Subcutaneous abdominal adipose tissue (tissue), 5 donors: ENCODE results near the gene NXN.
A peak's percentile ranks its signal among the peaks of the same experiment; 100 is the strongest.

Experiments used
- H3K27ac ChIP-seq: one replicate; pipeline ENCODE4 v1.7.0; 2013; ENCODE audit warnings: low read depth, mild to moderate bottlenecking, inconsistent platforms, low read length, moderate library complexity
- H3K27me3 ChIP-seq, 5 donors: one replicate each; pipeline ENCODE4 v1.7.0; 2013; ENCODE audit warnings: low read length in 5 of 5, inconsistent platforms in 1 of 5; ENCODE audit not compliant: control insufficient read depth in 5 of 5, insufficient read depth in 4 of 5
- H3K36me3 ChIP-seq, 5 donors: one replicate each; pipeline ENCODE4 v1.7.0; 2013; ENCODE audit warnings: low read length in 5 of 5; ENCODE audit not compliant: control insufficient read depth in 5 of 5, insufficient read depth in 5 of 5
- H3K4me1 ChIP-seq, 5 donors: one replicate each; pipeline ENCODE4 v1.7.0; 2013; ENCODE audit warnings: low read length in 5 of 5, mild to moderate bottlenecking in 3 of 5, moderate library complexity in 1 of 5; ENCODE audit not compliant: control insufficient read depth in 5 of 5, insufficient read depth in 5 of 5
- H3K4me3 ChIP-seq, 5 donors: one replicate each; pipeline ENCODE4 v1.7.0; 2013; ENCODE audit warnings: low read length in 5 of 5, low read depth in 1 of 5
- H3K9ac ChIP-seq, 5 donors: one replicate each; pipeline ENCODE4 v1.7.0; 2013; ENCODE audit warnings: low read length in 5 of 5, mild to moderate bottlenecking in 4 of 5, moderate library complexity in 3 of 5
- H3K9me3 ChIP-seq, 5 donors: one replicate each; pipeline ENCODE4 v1.7.0; 2013; ENCODE audit warnings: low read length in 5 of 5; ENCODE audit not compliant: control insufficient read depth in 5 of 5
- donor health status: healthy.
- donor health status: healthy.
- donor health status: healthy.
- donor health status: healthy.
- donor health status: healthy.

Gene NXN

DNA sequence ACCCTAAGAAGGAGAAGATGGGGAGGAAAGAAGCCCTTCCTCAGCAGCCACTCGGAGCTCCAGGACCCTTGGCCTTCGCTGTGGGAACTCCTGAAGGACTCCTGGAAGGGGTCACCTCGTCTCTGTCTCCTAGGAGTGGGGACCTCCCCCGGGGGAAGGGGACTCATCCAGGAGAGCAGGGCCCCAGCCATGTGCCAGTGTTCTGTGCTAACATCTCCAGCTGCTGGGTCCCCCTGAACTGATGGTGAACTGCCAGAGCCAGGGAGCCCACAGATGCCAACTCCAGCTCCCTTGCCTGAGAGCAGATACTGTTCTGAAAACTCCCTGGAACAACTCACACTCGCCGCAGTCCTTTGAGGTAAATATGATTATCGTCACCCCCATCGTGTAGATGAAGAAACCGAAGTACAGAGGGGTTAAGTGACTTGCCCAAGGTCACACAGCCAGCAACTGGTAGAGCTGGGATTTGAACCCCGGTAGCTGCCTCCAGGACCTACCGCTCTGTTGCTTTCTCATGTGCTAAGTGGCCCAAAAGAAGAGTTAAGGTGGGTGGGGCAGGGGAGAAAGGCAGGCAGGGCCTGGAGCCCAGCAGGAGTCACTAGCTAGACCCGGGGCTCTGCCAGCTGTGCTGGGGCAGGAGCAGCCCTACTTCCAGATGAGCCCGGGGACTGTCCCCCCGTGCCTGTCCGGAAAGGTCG lies 27.9 kb upstream of the NXN start:
- peak overlapping the region in 1 of 5 donors; percentile 18 for H3K4me3 ChIP-seq
- peak overlapping the region; percentile 39 for H3K27ac ChIP-seq
- H3K36me3 ChIP-seq: peaks cover 0 to 89% (median 54%) of the 10 kb centered on the region in 5 donors
- peaks cover 17 to 72% (median 68%) of the 10 kb centered on the region in 5 donors for H3K4me1 ChIP-seq
- H3K9me3 ChIP-seq: no peaks in the 10 kb centered on the region
- no peaks in the 10 kb centered on the region for H3K27me3 ChIP-seq
- H3K9ac ChIP-seq: peak overlapping the region in 1 of 5 donors; percentile 35

DNA sequence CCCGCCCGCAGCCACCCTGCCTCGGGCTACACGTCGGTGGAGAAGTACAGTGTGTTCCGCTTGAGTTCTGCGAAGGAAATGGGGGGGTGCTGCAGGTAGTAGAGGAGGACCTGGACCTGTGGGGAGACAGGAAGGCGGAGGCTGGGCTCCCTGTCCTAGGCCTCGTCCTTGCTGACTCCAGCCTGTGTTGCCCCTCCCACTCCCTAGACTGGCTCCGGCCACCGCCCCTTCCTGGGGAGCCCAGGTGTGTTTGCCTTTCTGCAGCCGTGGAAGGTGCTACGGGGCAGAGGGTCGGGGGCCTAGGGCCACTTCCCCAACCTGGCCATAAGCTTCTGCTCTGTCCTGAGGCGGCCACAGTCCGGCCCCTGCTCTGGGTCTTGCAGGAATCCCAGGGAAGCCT lies 26.5 kb upstream of the NXN start:
- Histone ChIP-seq H3K4me3 (no peak overlapping the region), H3K9me3 (no peaks in the 10 kb centered on the region), H3K9ac (peak overlapping the region in 1 of 5 donors; percentile 37), H3K4me1 (peaks cover 17 to 84% (median 79%) of the 10 kb centered on the region in 5 donors), H3K27me3 (no peaks in the 10 kb centered on the region), H3K27ac (no peak overlapping the region), H3K36me3 (peaks cover 0 to 92% (median 60%) of the 10 kb centered on the region in 5 donors)

DNA sequence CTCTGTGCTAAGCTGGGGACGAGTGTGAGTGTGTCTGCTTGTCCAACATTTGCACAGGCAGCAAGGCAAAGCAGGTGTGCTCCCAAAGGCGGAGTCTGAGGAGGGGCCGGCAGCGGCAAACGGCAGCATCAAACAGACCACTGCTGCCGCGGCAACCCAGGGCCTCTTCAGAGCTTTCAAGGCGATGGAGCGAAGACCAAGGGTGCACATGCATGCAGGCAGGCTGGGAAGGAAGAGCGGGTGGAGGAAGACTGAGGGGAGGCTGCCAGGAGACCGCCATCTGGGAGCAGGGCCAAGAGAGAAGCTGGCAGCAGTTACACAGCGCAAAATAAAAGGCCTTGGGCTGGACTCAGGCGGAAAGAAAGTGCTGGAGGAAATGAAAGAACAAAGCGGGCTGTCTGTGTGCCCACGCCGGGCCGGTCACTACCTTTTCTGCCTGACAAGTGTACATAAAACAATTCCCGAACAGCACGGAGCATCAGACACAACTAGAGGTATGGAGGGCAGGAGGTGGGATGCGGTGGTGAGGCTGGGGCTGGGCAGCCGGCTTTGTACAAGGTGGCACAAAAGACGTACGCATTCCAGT lies 25.9 kb upstream of the NXN start:
- Histone ChIP-seq H3K9me3 (no peaks in the 10 kb centered on the region), H3K4me3 (peak overlapping the region in 1 of 5 donors; percentile 8), H3K4me1 (peaks cover 17 to 86% (median 80%) of the 10 kb centered on the region in 5 donors), H3K27me3 (no peaks in the 10 kb centered on the region), H3K36me3 (peaks cover 0 to 92% (median 60%) of the 10 kb centered on the region in 5 donors), H3K27ac (no peak overlapping the region), H3K9ac (peak overlapping the region in 2 of 5 donors; percentile 37 to 39)

DNA sequence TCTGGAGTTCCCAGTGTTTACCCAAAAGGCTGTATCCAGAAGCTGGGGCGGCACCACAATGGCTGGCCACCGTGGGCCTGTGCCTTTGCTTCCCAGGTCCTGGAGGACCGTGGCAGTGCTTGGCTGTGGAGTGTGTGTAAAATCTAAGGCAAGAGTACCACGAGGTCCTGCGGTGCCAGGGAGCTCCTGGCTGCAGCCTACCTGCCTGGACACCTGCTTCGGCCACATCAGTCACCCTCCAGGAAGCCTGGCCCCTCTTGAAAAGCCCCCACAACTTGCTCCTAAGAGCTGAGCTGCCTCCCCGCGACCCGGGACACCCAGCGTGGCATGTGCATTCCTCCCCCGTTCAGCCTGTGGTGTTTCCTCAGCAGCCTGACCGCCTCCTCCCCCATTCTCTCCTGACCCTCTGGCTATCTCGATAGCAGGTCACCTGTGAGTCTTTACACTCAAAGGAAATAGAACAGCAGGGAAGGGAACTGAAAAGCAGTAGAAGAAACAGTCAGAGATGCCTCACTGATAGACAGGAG lies 25.3 kb upstream of the NXN start:
- Histone ChIP-seq H3K9me3 (no peaks in the 10 kb centered on the region), H3K9ac (no peak overlapping the region), H3K4me3 (no peak overlapping the region), H3K4me1 (peaks cover 17 to 86% (median 77%) of the 10 kb centered on the region in 5 donors), H3K27me3 (no peaks in the 10 kb centered on the region), H3K27ac (no peak overlapping the region), H3K36me3 (peaks cover 0 to 89% (median 60%) of the 10 kb centered on the region in 5 donors)

DNA sequence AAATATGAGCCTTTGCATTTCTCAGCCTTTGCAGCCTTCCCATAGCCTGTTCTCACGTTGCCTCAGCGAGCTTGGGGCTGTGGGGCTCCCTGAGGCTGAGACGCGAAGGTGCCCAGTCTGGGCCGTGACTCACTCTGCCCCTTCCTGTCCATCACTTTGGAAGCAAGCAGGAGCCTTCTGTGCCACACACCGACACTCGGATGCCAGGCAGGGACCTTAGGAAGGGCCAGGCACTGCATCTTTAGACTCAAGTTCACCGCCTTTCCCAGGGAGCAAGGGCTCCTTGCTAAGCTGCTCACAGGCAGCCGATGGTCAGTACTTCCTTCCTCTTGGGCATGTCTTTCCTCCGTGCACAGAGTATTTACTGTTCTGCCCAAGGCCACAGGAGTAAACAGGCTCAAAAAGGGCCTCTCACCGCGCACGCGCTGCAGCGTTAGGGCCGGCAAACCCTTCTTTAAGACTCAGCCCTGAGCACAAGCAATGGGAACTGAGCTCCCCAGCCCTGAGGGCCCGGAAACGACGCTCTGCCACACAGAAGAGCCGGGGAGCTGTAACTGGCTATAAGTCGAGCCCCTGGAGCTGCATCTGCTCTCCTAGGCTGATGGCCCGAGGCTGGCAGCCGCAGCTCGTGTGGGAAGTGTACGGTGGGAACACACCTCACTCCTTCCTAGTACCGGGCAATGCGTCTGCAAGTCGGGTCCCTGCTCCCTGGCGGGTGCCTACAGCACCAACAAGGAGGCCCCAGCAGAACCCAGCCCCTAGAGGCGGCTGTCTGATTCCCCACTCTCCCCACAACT lies 24.6 kb upstream of the NXN start:
- Histone ChIP-seq H3K9me3 (no peaks in the 10 kb centered on the region), H3K36me3 (peaks cover 0 to 88% (median 62%) of the 10 kb centered on the region in 5 donors), H3K27ac (no peak overlapping the region), H3K4me3 (no peak overlapping the region), H3K9ac (no peak overlapping the region), H3K4me1 (peaks cover 17 to 82% (median 70%) of the 10 kb centered on the region in 5 donors), H3K27me3 (no peaks in the 10 kb centered on the region)

DNA sequence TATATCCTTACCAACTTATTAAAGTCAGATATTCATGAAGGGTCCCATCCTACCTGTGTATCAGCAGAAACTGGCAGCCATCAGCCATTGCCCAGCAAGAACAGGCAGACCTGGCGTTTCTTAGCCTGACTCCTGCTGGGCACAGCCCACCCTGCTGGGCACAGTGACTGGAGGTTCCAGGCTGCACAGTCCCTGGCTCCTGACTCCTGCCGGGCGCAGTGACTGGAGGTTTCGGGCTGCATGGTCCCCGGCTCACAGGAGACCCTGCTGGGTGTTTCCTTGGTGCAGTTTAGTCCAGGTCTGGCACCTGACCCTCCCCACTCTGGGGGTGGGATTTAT lies 24.0 kb upstream of the NXN start:
- H3K4me3 ChIP-seq: no peak overlapping the region
- H3K9me3 ChIP-seq: no peaks in the 10 kb centered on the region
- no peaks in the 10 kb centered on the region for H3K27me3 ChIP-seq
- no peak overlapping the region for H3K27ac ChIP-seq
- no peak overlapping the region for H3K9ac ChIP-seq
- peaks cover 0 to 88% (median 58%) of the 10 kb centered on the region in 5 donors for H3K36me3 ChIP-seq
- H3K4me1 ChIP-seq: peaks cover 17 to 79% (median 66%) of the 10 kb centered on the region in 5 donors

DNA sequence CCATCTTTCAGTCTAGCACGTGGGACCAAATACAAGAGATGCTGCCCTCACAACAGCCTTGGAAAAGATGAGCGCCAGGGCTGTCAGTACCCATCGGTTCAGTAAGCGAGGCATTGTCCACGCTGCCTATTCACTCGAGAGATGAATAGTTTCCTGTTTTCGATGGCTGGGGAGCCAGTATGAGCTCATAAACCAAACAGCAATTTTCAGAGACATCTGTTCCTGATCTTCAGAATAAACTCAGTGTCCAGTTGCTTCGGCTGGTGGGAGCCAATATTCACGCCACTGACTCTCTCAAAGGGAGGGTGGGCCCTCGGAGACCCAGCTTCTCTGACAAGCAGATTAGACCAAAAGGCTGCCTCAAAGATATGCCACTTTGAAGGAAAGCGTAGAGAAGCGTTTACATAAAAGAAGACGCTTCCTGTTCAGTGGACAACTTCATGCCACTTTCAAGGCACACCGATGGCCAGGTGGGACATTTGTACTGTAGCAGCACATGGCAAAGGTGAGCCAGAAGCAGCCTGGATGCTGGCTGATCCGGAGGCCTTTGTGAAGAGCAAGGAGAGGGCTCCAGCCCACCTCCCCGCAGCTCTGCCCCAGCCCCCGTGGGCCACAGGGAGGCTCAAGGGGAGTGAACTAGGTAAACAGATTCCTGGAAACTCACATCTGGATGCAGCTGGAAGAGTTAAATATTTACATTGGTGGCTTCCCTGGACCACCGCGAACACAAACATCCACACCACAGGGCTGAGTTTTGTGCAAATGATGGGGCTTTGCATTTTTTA lies 23.4 kb upstream of the NXN start:
- Histone ChIP-seq H3K4me3 (no peak overlapping the region), H3K9me3 (no peaks in the 10 kb centered on the region), H3K36me3 (peaks cover 0 to 82% (median 53%) of the 10 kb centered on the region in 5 donors), H3K27me3 (no peaks in the 10 kb centered on the region), H3K9ac (peak overlapping the region in 1 of 5 donors; percentile 31), H3K4me1 (peaks cover 15 to 79% (median 66%) of the 10 kb centered on the region in 5 donors), H3K27ac (no peak overlapping the region)

DNA sequence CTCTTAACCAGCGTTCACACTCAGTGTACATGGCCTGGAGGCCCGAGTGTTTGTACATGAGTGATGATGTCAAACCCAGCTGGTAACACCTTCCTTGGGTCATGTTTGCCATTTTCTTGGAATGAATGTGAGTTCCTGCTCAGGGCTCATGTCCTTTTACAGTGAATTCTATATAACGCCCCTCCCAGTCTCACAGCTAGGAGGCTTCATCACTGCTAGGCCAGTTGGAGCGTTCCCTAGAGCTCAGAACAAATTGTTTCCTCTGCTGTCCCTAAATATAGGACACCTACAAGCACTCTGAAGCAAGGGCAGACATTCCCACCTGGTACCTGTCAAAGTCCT lies 22.8 kb upstream of the NXN start:
- Histone ChIP-seq H3K36me3 (peaks cover 0 to 76% (median 51%) of the 10 kb centered on the region in 5 donors), H3K4me3 (no peak overlapping the region), H3K9me3 (no peaks in the 10 kb centered on the region), H3K27me3 (no peaks in the 10 kb centered on the region), H3K27ac (no peak overlapping the region), H3K9ac (peak overlapping the region in 1 of 5 donors; percentile 31), H3K4me1 (peaks cover 17 to 79% (median 66%) of the 10 kb centered on the region in 5 donors)

DNA sequence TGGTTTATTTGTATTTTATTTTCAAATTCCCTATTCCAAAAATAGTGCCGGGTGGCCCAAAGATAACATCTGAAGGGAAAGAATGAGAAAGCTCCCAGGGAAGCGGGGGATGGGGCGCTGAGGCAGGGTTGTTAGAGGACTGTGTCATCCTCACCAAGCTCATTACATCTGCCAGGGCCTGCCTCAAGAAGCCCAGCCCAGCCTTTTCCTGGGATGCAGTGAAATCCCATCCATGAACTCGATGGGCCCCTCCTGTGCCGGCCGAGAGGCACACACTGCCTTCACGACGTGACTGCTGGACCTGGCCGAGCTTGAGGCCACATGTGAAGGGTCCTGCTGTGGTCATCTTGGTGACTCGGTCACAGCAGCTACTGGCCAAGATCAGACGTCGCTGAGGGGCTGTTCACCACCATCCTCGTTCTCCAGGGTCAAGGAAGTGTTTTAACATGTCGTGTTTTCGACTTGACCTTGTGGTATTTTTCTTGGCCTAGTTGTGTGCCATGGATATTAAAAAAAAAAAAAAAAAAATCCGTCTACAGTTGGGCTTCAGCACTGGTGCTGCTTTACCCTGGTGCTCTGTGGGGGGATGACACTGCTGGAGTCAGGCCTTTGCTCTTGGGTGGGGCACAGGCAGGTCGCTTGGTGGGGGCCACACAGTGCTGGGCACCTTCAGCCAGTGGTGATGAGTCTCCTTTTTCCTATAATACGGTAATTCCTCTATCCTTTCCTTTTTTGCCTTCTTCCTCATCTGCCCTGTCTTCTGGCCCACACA lies 22.2 kb upstream of the NXN start:
- Histone ChIP-seq H3K27me3 (no peaks in the 10 kb centered on the region), H3K27ac (no peak overlapping the region), H3K4me3 (no peak overlapping the region), H3K4me1 (peaks cover 17 to 78% (median 64%) of the 10 kb centered on the region in 5 donors), H3K36me3 (peaks cover 0 to 71% (median 51%) of the 10 kb centered on the region in 5 donors), H3K9me3 (no peaks in the 10 kb centered on the region), H3K9ac (peak overlapping the region in 1 of 5 donors; percentile 31)
